ENCODE measurements around the gene STK32B. TPM values are rescaled to one million over a fixed set of nuclear protein-coding genes. Genes with fewer than 3 reads are reported as not detected.

Gene STK32B
- total RNA-seq, 2 experiments from 2014 or later, result not detected

GRCh38 chr4:5036239-5036638 is 15.0 kb upstream of the STK32B start:
- Histone ChIP-seq H3K9me3 (ENCODE audit: low read length) (no peaks in the 10 kb centered on the region), H2AFZ (ENCODE audit: low read length) (peak overlapping the region; percentile 17; the same call in 1 of the 2 replicates), H3K9me2 (ENCODE audit: insufficient read depth, low read length) (no peaks in the 10 kb centered on the region), H3K79me2 (ENCODE audit: insufficient read depth, low read depth, low read length) (no peaks in the 10 kb centered on the region), H3K36me3 (ENCODE audit: insufficient read depth, low read length) (no peaks in the 10 kb centered on the region), H4K20me1 (ENCODE audit: insufficient read depth, low read length) (no peaks in the 10 kb centered on the region), H3K4me2 (ENCODE audit: low read length) (peak overlapping the region; percentile 23), H3K4me3 (ENCODE audit: low read depth, low read length, poor library complexity, severe bottlenecking) (no peak overlapping the region), H3K4me1 (ENCODE audit: insufficient read depth, low read length, poor library complexity, severe bottlenecking) (peaks cover 14% of the 10 kb centered on the region), H3K27ac (ENCODE audit: low read depth, low read length, poor library complexity, severe bottlenecking) (no peak overlapping the region)
- TF ChIP-seq EZH2phosphoT487 (IDR thresholded peaks at IDR 0.05; ENCODE audit: borderline replicate concordance, low read depth, low read length) (no peak), CTCF (conservative IDR thresholded peaks at IDR 0.05; ENCODE audit: low read length) (no peak)
- intact Hi-C loops (cut with micrococcal nuclease; ENCODE audit: unreplicated experiment), result no loop called here
- ChIA-PET POLR2A (no interaction called here), CTCF (ENCODE audit: unreplicated experiment) (interaction anchor here (0.8 kb wide), 1 partner anchor 19 kb away, joined by 9 read pairs; no protein-coding TSS in a partner anchor)
- no TSS peak for BruUV-seq (replicated peaks)
- peak; percentile 58 for DNase-seq (ENCODE audit: low spot score)

GRCh38 chr4:5037553-5038551 is 13.4 kb upstream of the STK32B start:
- intact Hi-C loops (cut with micrococcal nuclease; ENCODE audit: unreplicated experiment), result no loop called here
- no peaks in the 10 kb centered on the region for H3K9me2 ChIP-seq (ENCODE audit: insufficient read depth, low read length)
- peaks cover 14% of the 10 kb centered on the region for H3K4me1 ChIP-seq (ENCODE audit: insufficient read depth, low read length, poor library complexity, severe bottlenecking)
- no TSS peak for BruUV-seq (replicated peaks)
- DNase-seq (ENCODE audit: low spot score), result no peak
- ChIA-PET CTCF (ENCODE audit: unreplicated experiment) (no interaction called here), POLR2A (interaction anchor here (0.6 kb wide), 5 partner anchors 16 to 237 kb away, joined by 3 read pairs; no protein-coding TSS in a partner anchor)
- no peak overlapping the region for H3K27ac ChIP-seq (ENCODE audit: low read depth, low read length, poor library complexity, severe bottlenecking)
- no peaks in the 10 kb centered on the region for H3K36me3 ChIP-seq (ENCODE audit: insufficient read depth, low read length)
- no peak overlapping the region for H3K4me2 ChIP-seq (ENCODE audit: low read length)
- TF ChIP-seq EZH2phosphoT487 (IDR thresholded peaks at IDR 0.05; ENCODE audit: borderline replicate concordance, low read depth, low read length) (no peak), CTCF (conservative IDR thresholded peaks at IDR 0.05; ENCODE audit: low read length) (no peak)
- H4K20me1 ChIP-seq (ENCODE audit: insufficient read depth, low read length), result no peaks in the 10 kb centered on the region
- no peaks in the 10 kb centered on the region for H3K9me3 ChIP-seq (ENCODE audit: low read length)
- H3K4me3 ChIP-seq (ENCODE audit: low read depth, low read length, poor library complexity, severe bottlenecking), result no peak overlapping the region
- no peak overlapping the region for H2AFZ ChIP-seq (ENCODE audit: low read length)
- no peaks in the 10 kb centered on the region for H3K79me2 ChIP-seq (ENCODE audit: insufficient read depth, low read depth, low read length)

GRCh38 chr4:5039800-5040199 is 11.5 kb upstream of the STK32B start:
- H2AFZ ChIP-seq (ENCODE audit: low read length), result no peak overlapping the region
- CTCF ChIA-PET (ENCODE audit: unreplicated experiment), result no interaction called here
- BruUV-seq (replicated peaks), result no TSS peak

More at GRCh38 chr4:5039800-5040199, 11.5 kb upstream of the STK32B start:
- POLR2A ChIA-PET, result no interaction called here
- Histone ChIP-seq H3K27ac (ENCODE audit: low read depth, low read length, poor library complexity, severe bottlenecking) (no peak overlapping the region), H3K4me2 (ENCODE audit: low read length) (no peak overlapping the region), H3K79me2 (ENCODE audit: insufficient read depth, low read depth, low read length) (no peaks in the 10 kb centered on the region), H3K9me3 (ENCODE audit: low read length) (no peaks in the 10 kb centered on the region), H3K4me1 (ENCODE audit: insufficient read depth, low read length, poor library complexity, severe bottlenecking) (peaks cover 7% of the 10 kb centered on the region), H4K20me1 (ENCODE audit: insufficient read depth, low read length) (no peaks in the 10 kb centered on the region), H3K9me2 (ENCODE audit: insufficient read depth, low read length) (no peaks in the 10 kb centered on the region), H3K36me3 (ENCODE audit: insufficient read depth, low read length) (no peaks in the 10 kb centered on the region), H3K4me3 (ENCODE audit: low read depth, low read length, poor library complexity, severe bottlenecking) (no peak overlapping the region)
- TF ChIP-seq CTCF (conservative IDR thresholded peaks at IDR 0.05; ENCODE audit: low read length), result no peak
- no peak for TF ChIP-seq EZH2phosphoT487 (IDR thresholded peaks at IDR 0.05; ENCODE audit: borderline replicate concordance, low read depth, low read length)
- no peak for DNase-seq (ENCODE audit: low spot score)
- intact Hi-C loops (cut with micrococcal nuclease; ENCODE audit: unreplicated experiment), result no loop called here
